Gastrocnemius medialis (tissue), 4 donors: ENCODE results near the gene SRPX.

Experiments
- CTCF ChIP-seq, 5 experiments: fragments of 450-650 bp in 3 of 5; fragments of 200-600 bp in 2 of 5; sonication (generic) in 2 of 5; IDR thresholded peaks in 4 of 5; conservative IDR thresholded peaks in 1 of 5; 1 replicate in 4 of 5; 2 replicates in 1 of 5; pipeline ENCODE4 v1.5.1; 2016 to 2019; ENCODE audit warnings: antibody characterized with exemption in 5 of 5, mild to moderate bottlenecking in 3 of 5, moderate library complexity in 3 of 5
- POLR2A ChIP-seq, 2 donors: fragments of 450-650 bp; IDR thresholded peaks; one replicate each; pipeline ENCODE4 v1.6.1; 2017; ENCODE audit warnings: antibody characterized with exemption in 2 of 2, mild to moderate bottlenecking in 2 of 2, moderate library complexity in 2 of 2

GRCh38 chrX:38102240-38102639, 118.4 kb downstream of the SRPX start:
- TF ChIP-seq CTCF (IDR thresholded peaks at IDR 0.05 in 4 of 5, conservative IDR thresholded peaks at IDR 0.05 in 1 of 5), result no peak
- TF ChIP-seq POLR2A (IDR thresholded peaks at IDR 0.05), result no peak
